ENCODE data around the gene TCERG1L. TPM values are rescaled to one million over a fixed set of nuclear protein-coding genes. Genes with fewer than 3 reads are reported as not detected.

Gene TCERG1L
- total and polyA plus RNA-seq, 9 of the 15 experiments (the other 6 are each of a cell fraction or from before 2014, with no cell fraction given) = not detected

- no peak for ATAC-seq
- 2% methylated on average over 16 of the region's 16 CpGs for WGBS (ENCODE audit: insufficient coverage, low coverage, missing lambda C conversion rate)
- Histone ChIP-seq H3K4me2 (ENCODE audit: insufficient read depth, low read length) (no peak overlapping the region), H4K20me1 (replicated peaks; ENCODE audit: control insufficient read depth, insufficient read depth, low read length) (no peaks in the 10 kb centered on the region), H3K4me3 (no peak overlapping the region), H2AFZ (ENCODE audit: low read depth, low read length) (no peak overlapping the region), H3K27me3 (ENCODE audit: control insufficient read depth in 2 of 2, insufficient read depth in 2 of 2, low read length in 2 of 2) (peaks cover 0 to 31% of the 10 kb centered on the region in 2 experiments; a peak in 3 of 5 replicates), H3K4me1 (replicated peaks in 1 of 2; ENCODE audit: control insufficient read depth in 2 of 2, insufficient read depth in 2 of 2, low read length in 2 of 2) (no peaks in the 10 kb centered on the region), H3K9ac (ENCODE audit: insufficient read depth in 1 of 2, low read depth in 2 of 2, low read length in 2 of 2) (no peak overlapping the region), H3K36me3 (ENCODE audit: control insufficient read depth, insufficient read depth, low read length) (no peaks in the 10 kb centered on the region), H3K27ac (ENCODE audit: extremely low read depth, low read depth, low read length) (no peak overlapping the region), H3K9me3 (replicated peaks; ENCODE audit: control insufficient read depth, insufficient read depth, low read depth, low read length) (no peaks in the 10 kb centered on the region), H3K9me1 (ENCODE audit: control insufficient read depth, insufficient read depth, low read length) (no peaks in the 10 kb centered on the region), H3K79me2 (ENCODE audit: control insufficient read depth, insufficient read depth, low read length) (no peaks in the 10 kb centered on the region)
- TF ChIP-seq ZNF707 (CRISPR knock-in tag; conservative IDR thresholded peaks at IDR 0.05) = no peak
- CTCF ChIA-PET (ENCODE audit: low intra/inter-chr PET ratio) = no interaction called here
- intact Hi-C loops (cut with micrococcal nuclease) = no loop called here
- POLR2A ChIA-PET = no interaction called here
- in situ Hi-C loops (cut with MboI) = no loop called here
- DNase-seq (ENCODE audit: extremely low read depth in 1 of 4, low spot score in 3 of 4) = no peak
- BruUV-seq (replicated peaks) = no TSS peak
- FAIRE-seq = no peak
Measured at GRCh38 chr10:131111471-131112080, 199.9 kb downstream of the TCERG1L start.

- TF ChIP-seq KDM5B (IDR thresholded peaks at IDR 0.05; ENCODE audit: insufficient replicate concordance, low read depth, low read length) = no peak
- TF ChIP-seq HNRNPL (IDR thresholded peaks at IDR 0.05; ENCODE audit: low read depth, low read length) = no peak
- TF ChIP-seq ZNF263 (CRISPR knock-in tag; IDR thresholded peaks at IDR 0.05; ENCODE audit: borderline replicate concordance) = no peak
- TF ChIP-seq HNRNPLL (IDR thresholded peaks at IDR 0.05; ENCODE audit: low read depth, low read length, poor library complexity, severe bottlenecking) = no peak
- no peak for TF ChIP-seq SAP30 (IDR thresholded peaks at IDR 0.05; ENCODE audit: borderline replicate concordance, insufficient read depth, low read depth, low read length, poor library complexity, severe bottlenecking)
- no peak for TF ChIP-seq TOE1 (IDR thresholded peaks at IDR 0.05; ENCODE audit: borderline replicate concordance)
- no peak for TF ChIP-seq TOE1 (CRISPR knock-in tag; IDR thresholded peaks at IDR 0.05; ENCODE audit: borderline replicate concordance, low read depth)
- TF ChIP-seq SMAD1 (IDR thresholded peaks at IDR 0.05; ENCODE audit: low read depth, low read length, partially characterized antibody) = no peak
- TF ChIP-seq MYC (IDR thresholded peaks at IDR 0.05; ENCODE audit: low read depth, low read length) = no peak
- TF ChIP-seq MYC (CRISPR knock-in tag; IDR thresholded peaks at IDR 0.05; ENCODE audit: borderline replicate concordance, low read depth) = no peak
- TF ChIP-seq ZNF830 (CRISPR knock-in tag; IDR thresholded peaks at IDR 0.05) = no peak
- TF ChIP-seq, protein P1, sequence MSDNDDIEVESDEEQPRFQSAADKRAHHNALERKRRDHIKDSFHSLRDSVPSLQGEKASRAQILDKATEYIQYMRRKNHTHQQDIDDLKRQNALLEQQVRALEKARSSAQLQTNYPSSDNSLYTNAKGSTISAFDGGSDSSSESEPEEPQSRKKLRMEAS (CRISPR knock-in tag; IDR thresholded peaks at IDR 0.05) = no peak
- no peak for TF ChIP-seq ZNF76 (CRISPR knock-in tag; IDR thresholded peaks at IDR 0.05; ENCODE audit: borderline replicate concordance)
- Histone ChIP-seq H3K9ac (ENCODE audit: insufficient read depth in 1 of 2, low read depth in 2 of 2, low read length in 2 of 2) (no peak overlapping the region), H3K9me1 (ENCODE audit: control insufficient read depth, insufficient read depth, low read length) (no peaks in the 10 kb centered on the region), H2AFZ (ENCODE audit: low read depth, low read length) (no peak overlapping the region), H3K79me2 (ENCODE audit: control insufficient read depth, insufficient read depth, low read length) (no peaks in the 10 kb centered on the region), H3K4me1 (replicated peaks in 1 of 2; ENCODE audit: control insufficient read depth in 2 of 2, insufficient read depth in 2 of 2, low read length in 2 of 2) (no peaks in the 10 kb centered on the region), H3K27me3 (ENCODE audit: control insufficient read depth in 2 of 2, insufficient read depth in 2 of 2, low read length in 2 of 2) (peaks cover 0 to 28% of the 10 kb centered on the region in 2 experiments; a peak in 3 of 5 replicates), H3K4me3 (no peak overlapping the region), H3K9me3 (replicated peaks; ENCODE audit: control insufficient read depth, insufficient read depth, low read depth, low read length) (no peaks in the 10 kb centered on the region), H3K36me3 (ENCODE audit: control insufficient read depth, insufficient read depth, low read length) (no peaks in the 10 kb centered on the region), H4K20me1 (replicated peaks; ENCODE audit: control insufficient read depth, insufficient read depth, low read length) (no peaks in the 10 kb centered on the region), H3K4me2 (ENCODE audit: insufficient read depth, low read length) (no peak overlapping the region), H3K27ac (ENCODE audit: extremely low read depth, low read depth, low read length) (no peak overlapping the region)
- DNase-seq (ENCODE audit: extremely low read depth in 1 of 4, low spot score in 3 of 4) = no peak
- ChIA-PET POLR2A (no interaction called here), CTCF (ENCODE audit: low intra/inter-chr PET ratio) (no interaction called here)
- intact Hi-C loops (cut with micrococcal nuclease) = no loop called here
- FAIRE-seq = no peak
- in situ Hi-C loops (cut with MboI) = no loop called here
- no peak for ATAC-seq
- 0% methylated on average over 8 of the region's 13 CpGs for WGBS (ENCODE audit: insufficient coverage, low coverage, missing lambda C conversion rate)
- BruUV-seq (replicated peaks) = no TSS peak
Measured at GRCh38 chr10:131111007-131111406, 200.5 kb downstream of the TCERG1L start.
